Mammary microvascular endothelial cell (primary cell): ENCODE measurements around the gene RPS29. TPM values are rescaled to one million over a fixed set of nuclear protein-coding genes. Genes with fewer than 3 reads are reported as not detected.

Experiments used
- total RNA-seq: library from RNA; depleted of rRNA; stranded (reverse); fragments of >200 nt; gene quantifications from 2 replicates; pipeline ENCODE4 v1.2.3, GENCODE V29; 2015

Gene RPS29
- total RNA-seq: 10,301 and 13,352 TPM in 2 replicates

GRCh38 chr14:49585803-49586672 lies at the start of gene RPS29:
TSS of gene RPS29 (minus strand) at chr14:49586380. CDS start at chr14:49586346, 34 bp downstream.

GRCh38 chr14:49634547-49635334 lies 48.6 kb upstream of the RPS29 start, which contains the start of gene DNAAF2:
TSS of gene DNAAF2 (minus strand) at chr14:49635244. CDS start at chr14:49635149, 95 bp downstream.

GRCh38 chr14:49620182-49621113 lies 34.3 kb upstream of the RPS29 start, which contains the start of the genes MGAT2 and RPL36AL:
TSS of gene MGAT2 (plus strand) at chr14:49620799. CDS start at chr14:49621269, 470 bp downstream.
TSS of gene RPL36AL (minus strand) at chr14:49620626. CDS start at chr14:49619104, 1,522 bp downstream.

GRCh38 chr14:49598485-49599300 lies 12.5 kb upstream of the RPS29 start, which contains the start of gene LRR1:
TSS of gene LRR1 (plus strand) at chr14:49598940. CDS start at chr14:49599021, 81 bp downstream.

Other genes starting within 250 kb of the RPS29 start
- gene LRR1, start 12.6 kb upstream of the RPS29 start, total RNA-seq: 29.5 and 34.9 TPM in 2 replicates
- 206 and 300 TPM in 2 replicates for gene RPL36AL, start 34.2 kb upstream of the RPS29 start, total RNA-seq
- 94.2 and 101 TPM in 2 replicates for gene MGAT2, start 34.4 kb upstream of the RPS29 start, total RNA-seq
- gene DNAAF2, start 48.9 kb upstream of the RPS29 start, total RNA-seq: 5.9 TPM in 2 replicates
- 19.9 and 27.1 TPM in 2 replicates for gene POLE2, start 101.8 kb upstream of the RPS29 start, total RNA-seq
- 0.84 and 1.00 TPM in 2 replicates for gene KLHDC1, start 106.7 kb upstream of the RPS29 start, total RNA-seq
- gene KLHDC2, start 181.8 kb upstream of the RPS29 start, total RNA-seq: 22.2 and 30.5 TPM in 2 replicates